D721Med (cell line): ENCODE data around the gene UNC119.
"Not testable (repeated sequence)": the region's sequence is repeated elsewhere in the genome, so short reads cannot be mapped to it uniquely, and the experiment has no call there.

Experiments
- DNase-seq: peaks from one replicate; pipeline ENCODE4 v3.0.0; 2011; ENCODE audit warnings: low spot score; ENCODE audit not compliant: insufficient read length
- FAIRE-seq: peaks from 2 replicates; lab custom pipeline; 2011; peaks lifted over from hg19 to GRCh38; lab: Jason Lieb, UNC
- CTCF ChIP-seq: IDR thresholded peaks from 2 replicates; pipeline ENCODE4 v1.5.1; 2012; ENCODE audit warnings: mild to moderate bottlenecking, control low read depth; ENCODE audit not compliant: insufficient read depth; ENCODE audit errors: missing control alignments

Gene UNC119

DNA sequence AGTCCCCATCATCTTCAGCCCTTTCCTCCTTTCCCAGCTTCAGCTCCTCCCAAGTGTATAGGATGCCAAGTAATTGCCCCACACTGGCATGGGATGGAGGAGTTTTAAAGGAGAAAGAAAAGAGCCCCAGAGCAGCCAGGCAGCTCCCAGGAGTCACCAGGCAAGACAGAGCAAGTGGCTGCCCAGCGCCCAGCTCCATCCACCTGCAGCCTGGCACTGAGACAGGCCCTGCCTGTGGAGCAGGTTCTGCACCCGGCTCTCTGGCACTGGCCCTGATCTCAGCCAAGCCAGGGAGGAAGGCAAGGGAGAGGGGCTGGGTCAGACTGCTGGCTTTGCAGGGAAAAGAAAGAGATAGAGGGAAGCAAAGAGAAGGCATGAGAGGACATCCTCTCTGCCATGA lies 24.6 kb downstream of the UNC119 start:
- FAIRE-seq, result no peak
- TF ChIP-seq CTCF, result no peak

DNA sequence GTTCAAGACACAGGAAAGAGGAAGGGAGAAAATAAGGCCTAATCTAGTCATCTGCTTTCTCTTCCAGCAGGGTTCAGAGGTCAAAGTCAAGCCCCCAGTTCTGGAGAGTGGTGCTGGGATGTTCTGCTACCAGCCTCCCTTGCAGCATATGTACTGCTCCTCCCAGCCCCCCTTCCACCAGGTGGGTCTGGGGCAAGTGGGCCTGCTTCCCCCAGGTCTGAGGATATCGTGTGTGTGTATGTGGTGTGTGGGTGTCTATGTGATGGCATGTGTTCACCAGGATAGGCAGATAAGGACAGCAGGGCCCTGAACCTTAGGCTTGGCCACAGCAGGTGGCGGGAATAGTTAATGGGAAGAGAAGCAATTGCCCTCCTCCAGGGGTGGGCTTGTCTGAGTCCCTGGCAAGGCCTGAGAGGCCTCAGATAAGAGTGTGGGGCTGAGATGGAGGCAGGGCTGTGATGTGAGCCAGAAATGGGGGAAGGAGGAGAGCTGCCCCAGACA lies 25.2 kb downstream of the UNC119 start:
- TF ChIP-seq CTCF, result no peak
- no peak for FAIRE-seq
- no peak for DNase-seq

More for the DNA sequence above, 24.6 kb downstream of the UNC119 start:
- no peak for DNase-seq

- FAIRE-seq (no peak), DNase-seq (no peak)
- TF ChIP-seq CTCF, result no peak
Measured at GRCh38 chr17:28526381-28526780, 26.0 kb downstream of the UNC119 start.

- FAIRE-seq (no peak), DNase-seq (no peak)
- no peak for TF ChIP-seq CTCF
Measured at GRCh38 chr17:28524476-28525424, 27.7 kb downstream of the UNC119 start.

GRCh38 chr17:28523876-28524275 lies 28.5 kb downstream of the UNC119 start:
- DNase-seq (no peak), FAIRE-seq (no peak)
- no peak for TF ChIP-seq CTCF

DNA sequence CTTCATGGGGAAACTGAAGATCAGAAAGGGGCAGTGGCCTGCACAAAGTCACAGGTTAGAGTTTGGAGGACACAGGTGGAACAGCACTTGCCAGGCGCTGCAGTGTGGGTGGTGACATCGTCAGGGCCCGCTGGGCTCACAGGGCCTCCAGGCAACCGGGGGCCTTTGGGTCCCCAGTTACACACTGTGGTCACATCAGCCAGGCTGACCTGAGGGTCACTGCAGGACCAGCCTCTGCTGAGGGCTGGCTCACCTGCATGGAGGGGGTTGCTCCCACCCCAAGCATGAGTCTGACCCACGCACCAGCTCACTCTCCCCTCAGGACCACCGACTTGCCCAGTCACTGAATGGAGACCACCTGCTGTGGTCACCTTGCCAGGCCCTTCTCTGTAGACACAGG lies 29.2 kb downstream of the UNC119 start:
- FAIRE-seq (no peak), DNase-seq (no peak)
- TF ChIP-seq CTCF, result no peak

GRCh38 chr17:28522281-28522680 lies 30.1 kb downstream of the UNC119 start:
- not testable (repeated sequence) for FAIRE-seq, DNase-seq
